Parathyroid adenoma (tissue), 2 donors: ENCODE data around the gene KITLG.
"Not testable (repeated sequence)": the region's sequence is repeated elsewhere in the genome, so short reads cannot be mapped to it uniquely, and the experiment has no call there.

Experiments
- H2AFZ ChIP-seq: fragments of 300-600 bp; sonication (generic); one replicate; pipeline ENCODE4 v1.7.0; 2017; ENCODE audit warnings: antibody characterized with exemption, mild to moderate bottlenecking
- H3K27ac ChIP-seq: fragments of 300-600 bp; sonication (generic); one replicate; pipeline ENCODE4 v1.7.0; 2017
- H3K27me3 ChIP-seq: fragments of 300-600 bp; sonication (generic); one replicate; pipeline ENCODE4 v1.7.0; 2017; ENCODE audit warnings: low read length; ENCODE audit not compliant: control insufficient read depth, insufficient read depth
- H3K36me3 ChIP-seq: fragments of 300-600 bp; sonication (generic); one replicate; pipeline ENCODE4 v1.7.0; 2017; ENCODE audit warnings: low read length; ENCODE audit not compliant: control insufficient read depth, insufficient read depth
- H3K4me1 ChIP-seq: fragments of 300-600 bp; sonication (generic); one replicate; pipeline ENCODE4 v1.7.0; 2017; ENCODE audit warnings: control low read depth
- H3K4me2 ChIP-seq: fragments of 300-600 bp; sonication (generic); one replicate; pipeline ENCODE4 v1.7.0; 2017; ENCODE audit warnings: low read length
- H3K4me3 ChIP-seq: fragments of 300-600 bp; sonication (generic); one replicate; pipeline ENCODE4 v1.7.0; 2017; ENCODE audit warnings: low read depth, low read length
- H3K79me2 ChIP-seq: fragments of 300-600 bp; sonication (generic); one replicate; pipeline ENCODE4 v1.7.0; 2017; ENCODE audit warnings: control low read depth
- H3K9ac ChIP-seq: fragments of 300-600 bp; sonication (generic); one replicate; pipeline ENCODE4 v1.7.0; 2017; ENCODE audit warnings: mild to moderate bottlenecking
- H3K9me3 ChIP-seq: fragments of 300-600 bp; sonication (generic); one replicate; pipeline ENCODE4 v1.7.0; 2017; ENCODE audit warnings: low read length; ENCODE audit not compliant: control insufficient read depth
- TF ChIP-seq, protein P1 (sequence below): fragments of 300-600 bp; sonication (generic); IDR thresholded peaks from one replicate; pipeline ENCODE4 v1.7.0; 2017; ENCODE audit warnings: antibody characterized with exemption, mild to moderate bottlenecking
- donor health status: primary hyperparathyroidism.

KITLG gene

DNA sequence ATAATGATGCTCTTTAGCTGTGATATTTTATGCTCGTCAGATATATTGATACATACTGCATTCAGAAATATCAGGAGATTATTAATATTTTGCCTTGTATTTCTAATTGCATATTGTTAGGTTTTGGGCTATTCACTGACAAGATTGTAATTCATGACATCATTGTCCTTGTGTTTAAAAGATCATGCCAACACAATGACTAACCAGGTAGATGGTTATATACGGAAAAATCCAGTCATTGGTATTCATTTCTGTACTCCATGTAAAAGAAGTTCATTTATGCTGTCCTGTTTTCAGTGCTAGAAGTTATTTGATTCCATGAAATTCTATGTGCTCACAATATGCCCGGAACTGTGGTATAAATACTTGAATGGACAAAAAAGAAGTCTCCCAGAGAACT, 107.5 kb downstream of the KITLG start:
- Histone ChIP-seq H3K4me3 (no peak overlapping the region), H3K9me3 (no peaks in the 10 kb centered on the region), H3K4me2 (no peak overlapping the region), H3K36me3 (no peaks in the 10 kb centered on the region), H3K79me2 (no peaks in the 10 kb centered on the region), H3K27ac (no peak overlapping the region), H3K9ac (no peak overlapping the region), H3K4me1 (no peaks in the 10 kb centered on the region), H2AFZ (no peak overlapping the region), H3K27me3 (no peaks in the 10 kb centered on the region)
- TF ChIP-seq, protein P1, sequence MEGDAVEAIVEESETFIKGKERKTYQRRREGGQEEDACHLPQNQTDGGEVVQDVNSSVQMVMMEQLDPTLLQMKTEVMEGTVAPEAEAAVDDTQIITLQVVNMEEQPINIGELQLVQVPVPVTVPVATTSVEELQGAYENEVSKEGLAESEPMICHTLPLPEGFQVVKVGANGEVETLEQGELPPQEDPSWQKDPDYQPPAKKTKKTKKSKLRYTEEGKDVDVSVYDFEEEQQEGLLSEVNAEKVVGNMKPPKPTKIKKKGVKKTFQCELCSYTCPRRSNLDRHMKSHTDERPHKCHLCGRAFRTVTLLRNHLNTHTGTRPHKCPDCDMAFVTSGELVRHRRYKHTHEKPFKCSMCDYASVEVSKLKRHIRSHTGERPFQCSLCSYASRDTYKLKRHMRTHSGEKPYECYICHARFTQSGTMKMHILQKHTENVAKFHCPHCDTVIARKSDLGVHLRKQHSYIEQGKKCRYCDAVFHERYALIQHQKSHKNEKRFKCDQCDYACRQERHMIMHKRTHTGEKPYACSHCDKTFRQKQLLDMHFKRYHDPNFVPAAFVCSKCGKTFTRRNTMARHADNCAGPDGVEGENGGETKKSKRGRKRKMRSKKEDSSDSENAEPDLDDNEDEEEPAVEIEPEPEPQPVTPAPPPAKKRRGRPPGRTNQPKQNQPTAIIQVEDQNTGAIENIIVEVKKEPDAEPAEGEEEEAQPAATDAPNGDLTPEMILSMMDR, result no peak

DNA sequence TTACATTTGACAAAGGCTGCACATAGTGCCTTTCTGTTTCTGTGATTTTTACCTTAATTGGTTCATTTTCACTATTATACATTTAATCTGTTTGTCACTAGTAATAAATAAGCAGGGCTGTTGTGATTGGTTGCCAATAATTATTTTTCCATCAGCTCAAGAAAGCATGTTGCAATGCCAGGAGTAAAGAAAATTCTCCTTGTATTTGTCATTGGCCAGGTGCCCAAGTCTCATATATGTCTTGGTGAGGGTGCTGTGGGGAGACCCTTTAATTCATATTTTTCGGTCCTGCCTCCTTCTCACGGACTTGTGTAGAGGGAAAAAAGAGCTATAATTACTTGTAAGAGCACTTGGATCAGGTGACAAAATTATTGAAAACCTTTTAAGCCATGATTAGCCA, 108.0 kb downstream of the KITLG start:
- Histone ChIP-seq H3K27me3 (no peaks in the 10 kb centered on the region), H3K27ac (no peak overlapping the region), H3K4me3 (no peak overlapping the region), H3K9ac (no peak overlapping the region), H3K79me2 (no peaks in the 10 kb centered on the region), H3K4me2 (no peak overlapping the region), H3K9me3 (no peaks in the 10 kb centered on the region), H3K36me3 (no peaks in the 10 kb centered on the region), H3K4me1 (no peaks in the 10 kb centered on the region), H2AFZ (no peak overlapping the region)
- TF ChIP-seq, protein P1, result no peak

DNA sequence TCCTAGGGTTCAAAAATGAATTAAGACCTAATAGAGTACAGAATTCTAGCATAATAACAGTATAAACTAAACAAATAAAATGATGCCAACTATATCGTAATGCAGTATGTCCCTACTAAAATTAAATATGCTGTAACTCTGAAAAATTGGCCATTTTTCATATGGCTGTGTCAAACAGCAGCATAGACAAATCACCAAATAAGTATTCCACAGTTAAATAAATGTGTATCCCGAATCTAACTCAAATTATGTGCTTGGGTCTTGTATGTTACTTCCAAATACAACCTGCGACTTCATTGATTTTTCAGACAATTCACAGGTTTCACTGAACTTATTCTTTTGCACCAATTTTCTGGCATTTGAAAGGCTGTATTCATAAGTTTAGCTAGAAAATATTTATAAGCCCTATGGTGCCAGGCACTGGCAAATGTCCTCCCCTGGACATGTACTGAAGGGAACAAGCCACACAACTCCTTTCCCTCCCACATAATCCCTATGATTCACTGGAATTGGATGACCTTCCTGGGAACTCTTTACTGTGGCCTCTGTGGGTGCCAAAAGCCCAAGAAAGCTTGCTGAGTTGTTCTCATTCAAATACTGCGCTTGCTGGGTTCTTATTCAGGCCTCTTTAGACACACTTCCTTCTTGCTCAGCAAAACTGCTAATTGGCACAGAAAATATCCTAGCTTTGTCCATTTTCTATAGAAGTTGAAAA, 108.8 kb downstream of the KITLG start:
- Histone ChIP-seq H2AFZ (no peak overlapping the region), H3K4me2 (no peak overlapping the region), H3K4me1 (no peaks in the 10 kb centered on the region), H3K27me3 (no peaks in the 10 kb centered on the region), H3K4me3 (no peak overlapping the region), H3K9ac (no peak overlapping the region), H3K9me3 (no peaks in the 10 kb centered on the region), H3K27ac (no peak overlapping the region), H3K79me2 (no peaks in the 10 kb centered on the region), H3K36me3 (no peaks in the 10 kb centered on the region)
- TF ChIP-seq, protein P1, result no peak

DNA sequence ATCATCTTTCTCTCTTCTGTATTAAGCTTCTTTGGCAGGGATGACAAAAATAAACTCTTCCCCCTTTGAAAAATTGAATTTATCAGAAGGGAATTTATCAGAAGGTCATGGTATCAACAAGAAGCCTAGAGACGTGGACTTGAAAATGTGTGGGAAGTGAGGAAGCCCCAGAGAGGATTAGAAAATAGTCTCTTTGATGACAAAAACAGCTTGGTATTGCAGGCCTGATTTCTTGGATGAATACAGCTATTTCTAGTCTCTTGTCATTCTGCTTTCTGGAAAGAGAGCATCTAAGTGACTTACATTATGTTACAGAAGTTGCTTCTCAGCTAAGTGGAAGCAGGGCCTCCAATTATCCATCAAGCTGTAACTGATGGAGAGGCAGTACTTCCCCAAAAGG, 111.1 kb downstream of the KITLG start:
- Histone ChIP-seq H3K27ac (no peak overlapping the region), H3K4me1 (no peaks in the 10 kb centered on the region), H3K9me3 (no peaks in the 10 kb centered on the region), H3K27me3 (no peaks in the 10 kb centered on the region), H3K36me3 (no peaks in the 10 kb centered on the region), H3K4me3 (no peak overlapping the region), H3K79me2 (no peaks in the 10 kb centered on the region), H2AFZ (no peak overlapping the region), H3K9ac (no peak overlapping the region), H3K4me2 (no peak overlapping the region)
- TF ChIP-seq, protein P1, result no peak

DNA sequence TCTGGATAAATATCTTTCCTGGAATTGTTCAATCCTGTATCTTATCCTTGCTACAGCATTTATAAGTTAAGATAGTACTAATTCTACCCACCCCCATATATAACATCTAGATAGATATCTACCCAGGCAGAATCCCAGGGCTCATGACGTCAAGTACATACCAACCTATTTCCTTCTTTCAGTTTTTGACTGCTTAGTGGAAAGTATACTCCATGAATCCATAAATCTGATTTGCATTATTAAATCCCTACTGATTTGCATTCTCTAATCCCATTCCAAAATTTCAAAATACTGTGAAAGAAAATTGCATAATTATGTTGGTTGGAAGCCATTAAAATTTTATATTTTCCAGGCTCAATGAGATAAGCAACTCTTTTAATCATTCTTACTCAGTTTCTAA, 111.7 kb downstream of the KITLG start:
- no peaks in the 10 kb centered on the region for H3K36me3 ChIP-seq
- no peaks in the 10 kb centered on the region for H3K27me3 ChIP-seq
- TF ChIP-seq, protein P1, result no peak
- H2AFZ ChIP-seq, result no peak overlapping the region
- H3K79me2 ChIP-seq, result no peaks in the 10 kb centered on the region
- H3K4me3 ChIP-seq, result no peak overlapping the region
- no peak overlapping the region for H3K9ac ChIP-seq
- no peaks in the 10 kb centered on the region for H3K4me1 ChIP-seq
- no peak overlapping the region for H3K27ac ChIP-seq
- no peak overlapping the region for H3K4me2 ChIP-seq
- no peaks in the 10 kb centered on the region for H3K9me3 ChIP-seq

DNA sequence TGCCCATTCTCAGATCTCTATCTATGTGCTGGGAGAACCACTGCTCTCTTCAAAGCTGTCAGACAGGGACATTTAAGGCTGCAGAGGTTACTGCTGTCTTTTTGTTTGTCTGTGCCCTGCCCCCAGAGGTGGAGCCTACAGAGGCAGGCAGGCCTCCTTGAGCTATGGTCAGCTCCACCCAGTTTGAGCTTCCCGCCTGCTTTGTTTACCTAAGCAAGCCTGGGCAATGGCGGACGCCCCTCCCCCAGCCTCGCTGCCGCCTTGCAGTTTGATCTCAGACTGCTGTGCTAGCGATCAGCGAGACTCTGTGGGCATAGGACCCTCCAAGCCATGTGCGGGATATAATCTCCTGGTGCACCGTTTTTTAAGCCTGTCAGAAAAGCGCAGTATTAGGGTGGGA, 113.6 kb downstream of the KITLG start:
- H3K4me3 ChIP-seq, H3K4me2 ChIP-seq, H3K9ac ChIP-seq, H3K79me2 ChIP-seq, H3K9me3 ChIP-seq, H2AFZ ChIP-seq, H3K4me1 ChIP-seq, H3K27ac ChIP-seq, H3K36me3 ChIP-seq, H3K27me3 ChIP-seq: not testable (repeated sequence)
